HEK293T (cell line): Measurements from ENCODE around the gene FBXL22.

Experiments used
- CTCF ChIA-PET: fragments of 350-600 bp; formaldehyde crosslinking; extraction: SDS; loops from one replicate; lab custom pipeline; 2021; ENCODE audit warnings: antibody characterized with exemption, inconsistent platforms; lab: Yijun Ruan, JAX
- POLR2A ChIA-PET: fragments of 350-600 bp; formaldehyde crosslinking; extraction: SDS; loops from one replicate; lab custom pipeline; 2020; ENCODE audit warnings: antibody characterized with exemption, inconsistent platforms; lab: Yijun Ruan, JAX
- DNase-seq: peaks from one replicate; pipeline ENCODE4 v3.0.0; 2012; ENCODE audit warnings: mixed read lengths; ENCODE audit errors: extremely low spot score
- ARNT ChIP-seq: fragments of 450-650 bp; IDR thresholded peaks from 2 replicates; pipeline ENCODE4 v1.6.1; 2017; ENCODE audit warnings: mild to moderate bottlenecking
- BHLHE40 ChIP-seq: fragments of 450-650 bp; IDR thresholded peaks from 2 replicates; pipeline ENCODE4 v1.6.1; 2016; ENCODE audit warnings: mild to moderate bottlenecking, moderate library complexity, borderline replicate concordance
- CTBP1 ChIP-seq: fragments of 450-650 bp; IDR thresholded peaks from 2 replicates; pipeline ENCODE4 v1.6.1; 2016; ENCODE audit warnings: borderline replicate concordance
- ELF4 ChIP-seq: fragments of 450-650 bp; IDR thresholded peaks from 2 replicates; pipeline ENCODE4 v1.6.1; 2017; ENCODE audit warnings: antibody characterized with exemption
- FOXA1 ChIP-seq: fragments of 450-650 bp; IDR thresholded peaks from 2 replicates; pipeline ENCODE4 v1.6.1; 2016; ENCODE audit warnings: mild to moderate bottlenecking
- FOXK2 ChIP-seq: fragments of 450-650 bp; IDR thresholded peaks from 2 replicates; pipeline ENCODE4 v1.6.1; 2016; ENCODE audit warnings: mild to moderate bottlenecking
- FOXM1 ChIP-seq: fragments of 450-650 bp; IDR thresholded peaks from 2 replicates; pipeline ENCODE4 v1.6.1; 2017; ENCODE audit warnings: mild to moderate bottlenecking, borderline replicate concordance
- HDGF ChIP-seq: fragments of 450-650 bp; IDR thresholded peaks from 2 replicates; pipeline ENCODE4 v1.6.1; 2017; ENCODE audit warnings: antibody characterized with exemption, borderline replicate concordance
- L3MBTL2 ChIP-seq: fragments of 450-650 bp; conservative IDR thresholded peaks from 2 replicates; pipeline ENCODE4 v1.6.1; 2016; ENCODE audit warnings: mild to moderate bottlenecking
- LEF1 ChIP-seq: fragments of 450-650 bp; IDR thresholded peaks from 2 replicates; pipeline ENCODE4 v1.6.1; 2017; ENCODE audit warnings: mild to moderate bottlenecking, borderline replicate concordance
- NFRKB ChIP-seq: fragments of 450-650 bp; IDR thresholded peaks from 2 replicates; pipeline ENCODE4 v1.6.1; 2016; ENCODE audit warnings: mild to moderate bottlenecking, moderate library complexity
- PKNOX1 ChIP-seq: fragments of 450-650 bp; IDR thresholded peaks from 2 replicates; pipeline ENCODE4 v1.6.1; 2016
- SP1 ChIP-seq: fragments of 450-650 bp; IDR thresholded peaks from 2 replicates; pipeline ENCODE4 v1.6.1; 2017
- SUZ12 ChIP-seq: fragments of 450-650 bp; IDR thresholded peaks from 2 replicates; pipeline ENCODE4 v1.6.1; 2016; ENCODE audit warnings: mild to moderate bottlenecking
- TARDBP ChIP-seq: fragments of 450-650 bp; IDR thresholded peaks from 2 replicates; pipeline ENCODE4 v1.6.1; 2016
- ZNF384 ChIP-seq: fragments of 450-650 bp; IDR thresholded peaks from 2 replicates; pipeline ENCODE4 v1.6.1; 2016

Gene FBXL22

GRCh38 chr15:63582179-63582578 is 15.0 kb upstream of the FBXL22 start:
- POLR2A ChIA-PET = no interaction called here
- DNase-seq = no peak
- CTCF ChIA-PET = no interaction called here
- TF ChIP-seq HDGF (no peak), BHLHE40 (no peak), ARNT (no peak), LEF1 (no peak), FOXM1 (no peak), FOXA1 (no peak), SUZ12 (no peak), SP1 (no peak)

GRCh38 chr15:63582718-63583426 is 14.3 kb upstream of the FBXL22 start:
- no peak for DNase-seq
- ChIA-PET POLR2A (no interaction called here), CTCF (interaction anchor here (0.6 kb wide), 1 partner anchor 15 kb away, joined by 3 read pairs; no protein-coding TSS in a partner anchor)
- no peak for TF ChIP-seq ZNF384

GRCh38 chr15:63586790-63587189 is 10.4 kb upstream of the FBXL22 start:
- CTCF ChIA-PET = interaction anchor here (0.7 kb wide), 1 partner anchor 511 kb away, joined by 3 read pairs; no protein-coding TSS in a partner anchor
- TF ChIP-seq BHLHE40 = no peak
- no peak for TF ChIP-seq HDGF
- no peak for TF ChIP-seq PKNOX1
- no peak for TF ChIP-seq ZNF384
- TF ChIP-seq NFRKB = no peak
- POLR2A ChIA-PET = no interaction called here
- no peak for DNase-seq

GRCh38 chr15:63587527-63587926 is 9.7 kb upstream of the FBXL22 start:
- ChIA-PET POLR2A (no interaction called here), CTCF (no interaction called here)
- no peak for DNase-seq
- TF ChIP-seq SUZ12 = no peak
- TF ChIP-seq FOXM1 = no peak
- TF ChIP-seq SP1 = no peak
- TF ChIP-seq CTBP1 = no peak
- TF ChIP-seq PKNOX1 = no peak
- TF ChIP-seq NFRKB = no peak
- TF ChIP-seq FOXK2 = no peak
- TF ChIP-seq ARNT = no peak
- TF ChIP-seq ZNF384 = no peak
- TF ChIP-seq LEF1 = no peak
- no peak for TF ChIP-seq FOXA1
- no peak for TF ChIP-seq TARDBP
- no peak for TF ChIP-seq HDGF
- no peak for TF ChIP-seq L3MBTL2
- TF ChIP-seq ELF4 = no peak
- TF ChIP-seq BHLHE40 = no peak

GRCh38 chr15:63588826-63589225 is 8.4 kb upstream of the FBXL22 start:
- DNase-seq = no peak
- CTCF ChIA-PET = no interaction called here
- TF ChIP-seq ARNT = no peak
- TF ChIP-seq BHLHE40 = no peak
- TF ChIP-seq PKNOX1 = no peak
- no peak for TF ChIP-seq NFRKB
- TF ChIP-seq HDGF = no peak
- TF ChIP-seq FOXM1 = no peak
- no peak for TF ChIP-seq LEF1
- no peak for TF ChIP-seq ELF4
- TF ChIP-seq ZNF384 = no peak
- no peak for TF ChIP-seq FOXA1
- TF ChIP-seq L3MBTL2 = no peak
- POLR2A ChIA-PET = no interaction called here

GRCh38 chr15:63593705-63594671 is 3.2 kb upstream of the FBXL22 start:
- TF ChIP-seq CTBP1 (no peak), FOXK2 (no peak), NFRKB (no peak), FOXA1 (no peak), SUZ12 (no peak), TARDBP (no peak), PKNOX1 (no peak), ZNF384 (no peak), BHLHE40 (no peak), FOXM1 (no peak), LEF1 (no peak), SP1 (no peak), HDGF (no peak), ELF4 (no peak)
- no peak for DNase-seq
- ChIA-PET CTCF (no interaction called here), POLR2A (no interaction called here)
